Calu3 (cell line): ENCODE results near the gene UBN1. TPM values are rescaled to one million over a fixed set of nuclear protein-coding genes. Genes with fewer than 3 reads are reported as not detected.

Experiments
- BruUV-seq: library from RNA; stranded (reverse); fragments of 400-500 nt; replicated peaks from 2 replicates; lab custom pipeline; 2021; lab: Mats Ljungman, UMichigan
- CTCF ChIA-PET: fragments of 300-600 bp; sonication (Branson Sonifier 250); formaldehyde crosslinking; loops from one replicate; lab custom pipeline; 2022; ENCODE audit warnings: antibody characterized with exemption; lab: Charles Lee
- DNase-seq: peaks from one replicate; pipeline ENCODE4 v3.0.0; 2022
- H3K27ac Mint-ChIP-seq: one replicate; pipeline ENCODE4 v1.8.0; 2022; ENCODE audit warnings: mixed read lengths; ENCODE audit not compliant: unreplicated experiment
- H3K27me3 Mint-ChIP-seq: one replicate; pipeline ENCODE4 v1.8.0; 2022; ENCODE audit warnings: mixed read lengths; ENCODE audit not compliant: unreplicated experiment
- H3K36me3 Mint-ChIP-seq: one replicate; pipeline ENCODE4 v1.8.0; 2022; ENCODE audit warnings: mild to moderate bottlenecking, moderate library complexity, mixed read lengths; ENCODE audit not compliant: insufficient read depth, unreplicated experiment
- H3K4me1 Mint-ChIP-seq: one replicate; pipeline ENCODE4 v1.8.0; 2022; ENCODE audit warnings: mild to moderate bottlenecking, low read depth, mixed read lengths; ENCODE audit not compliant: unreplicated experiment
- H3K4me3 Mint-ChIP-seq: one replicate; pipeline ENCODE4 v1.8.0; 2022; ENCODE audit warnings: mild to moderate bottlenecking, low read depth, moderate library complexity, mixed read lengths; ENCODE audit not compliant: unreplicated experiment
- H3K9me3 Mint-ChIP-seq: one replicate; pipeline ENCODE4 v1.8.0; 2022; ENCODE audit warnings: low read depth, mixed read lengths; ENCODE audit not compliant: unreplicated experiment
- CTCF ChIP-seq: fragments of 200-600 bp; IDR thresholded peaks from one replicate; pipeline ENCODE4 v1.8.0; 2022; ENCODE audit warnings: antibody characterized with exemption; ENCODE audit not compliant: unreplicated experiment
- intact Hi-C: fragments of 100-400 bp; cut with micrococcal nuclease; formaldehyde crosslinking; loops from one replicate; pipeline ENCODE4 v1.10.0; 2022; ENCODE audit not compliant: unreplicated experiment
- total RNA-seq: library from RNA; stranded (reverse); gene quantifications from 2 replicates; pipeline ENCODE4 v1.2.3, GENCODE V29; 2022

Gene UBN1
- total RNA-seq, 1 experiment from 2014 or later, result 50.5 TPM

- no peak for DNase-seq
- Mint-ChIP-seq H3K27me3 (no peaks in the 10 kb centered on the region), H3K4me3 (no peak overlapping the region), H3K9me3 (no peaks in the 10 kb centered on the region), H3K36me3 (peaks cover 97% of the 10 kb centered on the region), H3K4me1 (no peaks in the 10 kb centered on the region), H3K27ac (no peak overlapping the region)
- no TSS peak for BruUV-seq
- no peak for TF ChIP-seq CTCF
- intact Hi-C loops, result no loop called here
- CTCF ChIA-PET, result interaction anchor here (0.6 kb wide), 1 partner anchor 146 kb away, joined by 3 read pairs; no protein-coding TSS in a partner anchor
Observed at GRCh38 chr16:4813251-4814003, 33.9 kb upstream of the UBN1 start.

DNA sequence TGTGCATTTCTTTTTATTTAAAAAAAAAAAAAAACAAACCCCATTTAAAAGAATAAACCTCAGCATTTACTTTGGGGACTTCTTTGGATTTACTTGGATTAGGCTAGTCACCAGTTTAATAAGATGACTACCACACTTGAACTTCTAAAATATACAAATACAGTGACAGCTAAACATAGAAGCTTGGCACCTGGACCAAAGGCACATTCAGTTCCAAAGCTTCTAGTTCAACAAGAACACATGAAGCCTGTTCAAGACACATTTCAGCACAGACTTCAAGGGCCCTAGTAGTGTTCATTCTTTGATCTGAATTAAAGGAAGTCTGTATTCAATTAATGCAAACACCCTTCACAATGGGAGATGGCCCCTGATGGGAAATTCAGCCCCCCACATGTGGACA, 33.2 kb upstream of the UBN1 start:
- BruUV-seq, result no TSS peak
- DNase-seq, result no peak
- TF ChIP-seq CTCF, result no peak
- intact Hi-C loops, result no loop called here
- H3K27ac Mint-ChIP-seq, result no peak overlapping the region
- H3K4me3 Mint-ChIP-seq, result no peak overlapping the region
- H3K4me1 Mint-ChIP-seq, result no peaks in the 10 kb centered on the region
- H3K9me3 Mint-ChIP-seq, result no peaks in the 10 kb centered on the region
- CTCF ChIA-PET, result no interaction called here
- no peaks in the 10 kb centered on the region for H3K27me3 Mint-ChIP-seq
- H3K36me3 Mint-ChIP-seq, result peaks cover 98% of the 10 kb centered on the region

GRCh38 chr16:4814542-4815173, 32.6 kb upstream of the UBN1 start:
- CTCF ChIA-PET, result no interaction called here

GRCh38 chr16:4820652-4821051, 26.6 kb upstream of the UBN1 start:
- Mint-ChIP-seq H3K4me3 (no peak overlapping the region), H3K9me3 (no peaks in the 10 kb centered on the region), H3K4me1 (no peaks in the 10 kb centered on the region), H3K27me3 (no peaks in the 10 kb centered on the region), H3K36me3 (peaks cover 71% of the 10 kb centered on the region), H3K27ac (no peak overlapping the region)
- CTCF ChIA-PET, result interaction anchor here (0.6 kb wide), 1 partner anchor 24 kb away, joined by 3 read pairs; no protein-coding TSS in a partner anchor
- DNase-seq, result no peak
- BruUV-seq, result no TSS peak
- intact Hi-C loops, result no loop called here
- TF ChIP-seq CTCF, result no peak

More at GRCh38 chr16:4814542-4815173, 32.6 kb upstream of the UBN1 start:
- H3K4me1 Mint-ChIP-seq, result no peaks in the 10 kb centered on the region
- no peak overlapping the region for H3K27ac Mint-ChIP-seq
- no peaks in the 10 kb centered on the region for H3K9me3 Mint-ChIP-seq
- peaks cover 92% of the 10 kb centered on the region for H3K36me3 Mint-ChIP-seq
- no peak overlapping the region for H3K4me3 Mint-ChIP-seq
- intact Hi-C loops, result no loop called here
- BruUV-seq, result no TSS peak
- no peak for TF ChIP-seq CTCF
- no peaks in the 10 kb centered on the region for H3K27me3 Mint-ChIP-seq
- no peak for DNase-seq
